HG03280 (cell line): ENCODE measurements around the gene IL10RB.
"Not testable (repeated sequence)": the region's sequence is repeated elsewhere in the genome, so short reads cannot be mapped to it uniquely, and the experiment has no call there.

ENCODE experiments used
- ATAC-seq: cut with Tn5 transposase; IDR thresholded peaks from one replicate; pipeline ENCODE4 v1.9.1; 2021; ENCODE audit warnings: mild to moderate bottlenecking, moderate library complexity; ENCODE audit not compliant: unreplicated experiment

Gene IL10RB

GRCh38 chr21:33266050-33266788, at the start of gene IL10RB:
IL10RB (plus strand) TSS chr21:33266367; CDS start chr21:33266466, 99 bp downstream.
- ATAC-seq, result peak; percentile 51

- no peak for ATAC-seq
These were observed 49.0 kb upstream of the IL10RB start for GRCh38 chr21:33217138-33217520.

DNA sequence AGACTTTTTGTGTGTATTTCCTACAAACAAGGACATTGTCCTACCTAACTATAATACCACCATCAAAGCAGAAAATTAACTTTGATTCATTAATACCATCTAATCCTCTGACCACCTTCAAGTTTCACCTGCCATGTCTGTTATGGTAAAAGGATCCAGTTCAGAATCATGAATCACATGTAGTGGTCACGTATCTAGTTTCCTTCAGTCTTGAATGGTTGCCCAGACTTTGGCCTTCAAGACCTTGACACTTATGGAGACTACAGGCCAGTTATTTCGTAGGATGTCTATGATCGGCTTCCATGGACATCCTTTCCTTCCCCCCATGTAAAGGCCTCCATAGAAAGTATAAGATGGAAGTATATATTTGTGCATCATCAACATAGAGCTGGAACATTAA, 46.9 kb upstream of the IL10RB start:
- ATAC-seq, result no peak

GRCh38 chr21:33219954-33220353, 46.2 kb upstream of the IL10RB start:
- ATAC-seq, result no peak

- ATAC-seq, result not testable (repeated sequence)
These were observed 40.8 kb upstream of the IL10RB start for GRCh38 chr21:33225376-33225775.

DNA sequence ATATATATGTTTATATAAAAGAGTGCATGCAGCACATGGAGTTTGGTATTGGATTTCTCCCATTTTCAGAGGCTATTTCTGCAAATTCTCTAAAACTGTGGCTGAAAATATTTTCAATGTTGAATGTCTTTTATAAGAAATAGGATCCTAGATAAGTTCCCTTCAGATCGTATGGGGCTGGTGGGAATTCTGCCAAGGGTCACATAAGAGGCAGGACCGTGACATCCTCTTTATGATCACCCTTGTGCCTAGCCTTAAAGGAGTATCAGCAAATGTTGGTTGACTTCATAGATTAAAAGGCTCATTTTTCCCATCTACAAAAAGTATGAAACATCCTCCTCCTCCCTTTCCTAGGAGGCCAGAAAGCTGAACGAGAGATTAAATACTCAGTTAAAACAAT, 37.7 kb upstream of the IL10RB start:
- ATAC-seq, result no peak

DNA sequence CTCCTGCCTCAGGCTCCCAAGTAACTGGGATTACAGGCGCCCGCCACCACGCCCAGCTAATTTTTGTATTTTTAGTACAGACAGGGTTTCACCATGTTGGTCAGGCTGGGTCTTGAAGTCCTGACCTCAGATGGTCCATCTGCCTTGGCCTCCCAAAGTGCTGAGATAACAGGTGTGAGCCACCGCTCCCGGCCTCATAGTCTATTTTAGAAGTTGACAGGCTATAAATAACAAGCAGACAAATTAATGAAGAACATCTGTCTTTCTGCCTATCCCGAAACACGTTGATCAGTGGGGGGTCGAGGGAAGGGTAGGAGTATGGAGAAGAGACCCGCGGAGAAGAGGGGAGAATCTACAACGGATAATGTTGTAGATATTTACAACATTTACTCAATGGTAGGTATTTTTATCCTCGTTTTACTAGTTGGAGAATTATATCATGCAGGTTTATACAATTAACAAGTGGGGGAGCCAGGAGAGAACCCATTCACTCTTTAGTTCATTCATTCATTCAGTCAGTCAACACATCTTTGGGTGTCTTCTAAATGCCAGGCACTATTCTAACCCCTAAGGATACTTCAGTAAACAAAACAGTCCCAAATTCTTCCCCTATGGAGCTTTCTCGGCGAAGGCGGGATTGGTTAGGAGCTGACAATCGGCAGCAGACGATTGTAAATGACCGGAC, 36.9 kb upstream of the IL10RB start:
- ATAC-seq, result no peak

DNA sequence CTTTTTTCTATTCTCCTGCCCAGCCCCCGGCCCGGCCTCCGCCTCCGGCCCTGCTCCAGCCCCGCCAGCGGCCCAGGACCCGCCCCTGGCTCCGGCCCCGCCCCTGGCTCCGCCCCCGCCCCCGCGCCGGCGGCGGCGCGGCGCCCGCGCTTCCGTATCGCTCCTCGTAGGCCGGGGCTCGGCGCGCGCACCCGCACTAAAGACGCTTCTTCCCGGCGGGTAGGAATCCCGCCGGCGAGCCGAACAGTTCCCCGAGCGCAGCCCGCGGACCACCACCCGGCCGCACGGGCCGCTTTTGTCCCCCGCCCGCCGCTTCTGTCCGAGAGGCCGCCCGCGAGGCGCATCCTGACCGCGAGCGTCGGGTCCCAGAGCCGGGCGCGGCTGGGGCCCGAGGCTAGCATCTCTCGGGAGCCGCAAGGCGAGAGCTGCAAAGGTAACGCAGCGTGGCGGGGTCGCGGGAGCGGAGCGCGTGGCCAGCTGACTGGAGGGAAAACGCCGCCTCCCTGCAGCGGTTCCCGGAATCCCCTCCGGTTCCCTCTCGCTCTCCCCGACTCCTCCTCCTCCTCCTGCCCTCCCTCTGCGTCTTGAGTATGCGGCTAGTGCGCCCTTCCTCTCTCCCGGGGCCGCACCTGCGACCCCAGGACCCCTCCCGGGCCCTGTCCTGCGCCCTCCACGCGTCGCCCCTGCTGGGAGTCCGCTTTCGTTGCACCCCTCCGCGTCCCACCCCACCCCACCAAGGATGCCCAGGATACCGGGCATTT, 36.2 kb upstream of the IL10RB start, which contains the start of gene IFNAR2:
TSS of gene IFNAR2 (plus strand) at position 155 of the 761 bp plus-strand sequence. CDS start 11,985 bp downstream, outside the sequence.
- ATAC-seq, result peak; percentile 80

- peak; percentile 22 for ATAC-seq
These were observed 35.4 kb upstream of the IL10RB start for GRCh38 chr21:33230545-33231324.

DNA sequence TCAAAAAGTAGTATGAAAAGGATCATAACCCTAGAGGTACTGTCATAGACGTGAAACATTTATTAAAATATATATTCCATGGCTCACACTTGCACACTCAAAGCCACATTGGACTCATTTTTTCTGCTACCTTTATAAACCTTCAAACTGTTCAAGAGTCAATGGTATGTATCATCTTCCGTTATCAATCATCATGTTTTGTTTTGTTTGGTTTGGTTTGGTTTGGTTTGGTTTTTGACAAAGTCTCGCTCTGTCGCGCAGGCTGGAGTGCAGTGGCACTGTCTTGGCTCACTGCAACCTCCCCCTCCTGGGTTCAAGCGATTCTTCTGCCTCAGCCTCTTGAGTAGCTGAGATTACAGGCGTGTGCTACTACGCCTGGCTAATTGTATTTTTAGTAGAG, 34.6 kb upstream of the IL10RB start:
- ATAC-seq, result no peak

DNA sequence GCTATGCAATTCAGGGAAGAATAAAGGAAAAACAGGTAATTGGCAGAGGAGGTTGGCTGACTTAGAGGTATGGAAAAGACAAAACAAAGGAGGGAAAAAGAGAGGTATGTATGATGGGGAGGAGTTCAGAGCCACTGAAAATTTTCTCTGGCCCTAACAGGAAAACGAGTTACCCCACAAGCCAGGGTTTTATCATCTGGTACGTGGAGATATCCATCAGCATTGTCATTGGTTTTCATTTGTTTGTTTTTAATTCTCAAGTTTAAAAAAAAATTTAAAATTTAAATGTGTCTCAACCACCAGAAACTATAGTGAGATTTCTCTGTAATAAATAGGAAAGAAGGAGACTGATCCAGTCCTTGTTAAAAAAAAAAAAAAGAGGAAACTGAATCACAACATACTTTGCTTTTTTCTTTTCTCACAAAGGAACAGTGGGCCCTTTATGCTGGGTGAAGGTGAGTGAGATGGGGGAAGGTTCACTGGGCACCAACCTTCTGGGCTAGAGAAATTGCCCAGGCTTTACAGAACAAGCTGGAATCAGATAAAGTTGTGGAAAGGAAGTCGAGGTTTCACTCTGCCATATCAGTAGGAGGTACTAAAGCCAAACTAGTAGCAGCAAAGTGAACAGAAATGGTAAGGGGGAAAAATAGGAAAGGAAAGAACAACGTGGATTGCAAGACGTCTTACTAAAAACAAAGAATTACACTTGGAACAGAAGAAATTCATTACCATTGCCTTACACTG, 33.7 kb upstream of the IL10RB start:
- ATAC-seq, result no peak

DNA sequence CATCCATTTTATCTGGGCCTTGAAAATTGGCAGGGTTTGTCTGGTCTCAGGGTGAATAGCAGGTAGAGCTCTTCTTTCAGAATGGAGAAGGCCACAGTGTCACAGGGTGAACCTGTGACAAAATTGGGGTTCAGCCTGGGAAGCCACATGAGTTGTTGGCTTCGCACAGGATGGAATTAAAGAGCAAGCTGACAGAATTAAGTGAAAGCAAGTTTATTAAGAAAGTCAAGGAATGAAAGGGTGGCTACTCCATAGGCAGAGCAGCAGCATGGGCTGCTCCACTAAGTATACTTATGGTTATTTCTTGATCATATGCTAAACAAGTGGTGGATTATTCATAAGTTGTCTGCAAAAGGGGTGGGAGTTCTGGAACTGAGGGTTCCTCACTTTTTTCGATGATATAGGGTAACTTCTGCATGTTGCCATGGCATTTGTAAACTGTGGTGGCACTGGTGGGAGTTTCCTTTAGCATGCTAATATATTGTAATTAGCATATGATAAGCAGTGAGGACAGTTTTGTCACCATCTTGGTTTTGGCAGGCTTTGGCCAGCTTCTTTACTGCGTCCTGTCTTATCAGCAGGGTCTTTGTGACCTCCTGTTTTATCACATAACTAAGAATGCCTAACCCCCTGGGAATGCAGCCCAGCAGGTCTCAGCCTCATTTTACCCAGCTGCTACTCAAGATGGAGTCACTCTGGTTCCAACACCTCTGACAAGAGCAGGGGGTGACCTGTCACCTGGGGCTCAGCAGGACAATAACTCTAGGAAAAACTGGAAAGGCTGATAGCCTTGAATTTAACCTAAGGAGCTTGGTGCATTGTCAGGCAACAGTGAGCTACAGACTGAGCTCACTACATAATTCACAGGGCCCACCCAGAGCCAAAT, 31.3 kb upstream of the IL10RB start:
- ATAC-seq, result no peak

DNA sequence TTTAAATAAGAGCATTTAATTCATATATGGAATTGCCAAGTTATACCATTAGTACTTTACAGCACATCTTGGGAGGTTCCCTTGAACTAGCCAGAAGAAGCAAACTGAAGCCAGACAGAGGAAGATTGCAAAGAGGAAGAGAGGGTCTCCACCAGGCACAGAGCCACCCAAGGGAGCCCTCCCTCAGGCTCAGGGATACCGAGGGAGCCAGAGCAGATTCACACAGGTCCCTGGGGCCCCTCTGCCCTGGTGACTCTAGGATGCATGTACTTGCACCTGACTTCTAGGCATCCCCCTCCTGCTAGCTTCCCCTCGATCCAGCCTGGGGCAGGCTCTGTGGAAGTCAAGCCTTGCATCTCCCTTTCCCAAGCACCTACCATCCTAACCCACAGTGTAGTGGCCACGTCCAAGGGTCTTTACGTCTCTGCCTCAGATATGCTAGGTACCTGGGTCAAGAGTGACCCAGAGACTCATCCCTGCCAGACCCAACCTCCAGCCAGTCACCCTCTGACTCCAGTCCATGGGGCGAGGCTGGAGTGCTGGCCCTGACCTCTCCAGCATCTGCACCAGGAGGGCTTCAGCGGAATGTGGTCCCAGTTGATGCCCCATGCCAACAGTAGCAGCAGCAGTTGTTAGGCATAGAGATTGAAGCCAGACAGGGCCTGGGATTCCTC, 30.0 kb upstream of the IL10RB start:
- ATAC-seq, result no peak

GRCh38 chr21:33236766-33237165, 29.4 kb upstream of the IL10RB start:
- ATAC-seq, result no peak

- no peak for ATAC-seq
These were observed 28.7 kb upstream of the IL10RB start for GRCh38 chr21:33237486-33237885.

DNA sequence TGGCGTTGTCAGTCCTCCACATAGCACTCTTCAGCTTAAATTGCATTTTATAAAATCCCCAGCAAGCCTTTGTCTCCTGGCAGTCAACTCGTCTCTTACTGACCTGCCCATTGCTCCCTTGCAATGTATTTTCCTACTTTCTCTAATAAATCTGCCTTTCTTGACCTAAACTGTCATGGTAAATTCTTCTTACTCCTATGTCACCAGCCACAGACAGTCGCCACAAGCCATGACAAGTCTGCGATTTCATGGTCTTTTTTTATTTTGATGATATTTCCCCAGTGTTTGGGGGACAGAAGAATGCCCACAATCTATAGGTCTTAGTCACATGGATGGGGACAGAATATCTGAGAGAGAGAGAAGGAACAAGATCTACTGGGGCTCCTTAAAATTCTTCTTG, 28.0 kb upstream of the IL10RB start:
- ATAC-seq, result peak; percentile 13

DNA sequence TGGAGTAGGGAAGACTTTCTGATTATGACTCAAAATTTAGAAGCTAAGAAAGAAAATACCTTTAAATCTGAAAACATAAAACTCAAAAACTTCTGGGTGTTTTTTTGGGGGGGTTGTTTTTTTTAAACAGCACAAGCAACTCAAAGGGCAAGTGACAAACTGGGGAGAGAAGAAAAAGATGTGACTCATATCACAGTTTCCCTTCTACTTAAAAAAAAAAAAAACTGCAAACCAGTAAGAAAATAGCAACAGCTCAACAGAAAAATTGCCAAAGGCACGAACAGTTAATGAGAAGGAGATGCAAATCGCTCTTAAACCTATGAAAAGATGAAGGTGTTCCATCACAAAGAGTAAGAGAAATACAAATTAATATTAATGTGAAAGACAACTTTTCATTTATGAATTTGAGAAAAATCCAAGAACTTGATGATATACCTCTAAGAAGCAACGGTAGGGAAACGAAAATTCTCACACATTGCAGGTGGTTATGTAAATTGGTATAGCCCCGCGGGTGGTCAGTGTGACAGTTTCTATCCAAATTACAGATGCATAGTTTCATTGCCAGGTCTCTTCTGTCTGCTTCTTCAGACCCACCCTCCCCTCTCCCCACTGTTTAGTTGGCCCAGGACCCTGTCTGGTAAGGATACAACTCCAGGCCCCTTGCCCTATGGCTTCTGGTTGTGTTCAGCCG, 27.5 kb upstream of the IL10RB start:
- ATAC-seq, result peak; percentile 84

- ATAC-seq, result not testable (repeated sequence)
These were observed 26.5 kb upstream of the IL10RB start for GRCh38 chr21:33239559-33240127.
